ENCODE data around the gene EML3.

DNA sequence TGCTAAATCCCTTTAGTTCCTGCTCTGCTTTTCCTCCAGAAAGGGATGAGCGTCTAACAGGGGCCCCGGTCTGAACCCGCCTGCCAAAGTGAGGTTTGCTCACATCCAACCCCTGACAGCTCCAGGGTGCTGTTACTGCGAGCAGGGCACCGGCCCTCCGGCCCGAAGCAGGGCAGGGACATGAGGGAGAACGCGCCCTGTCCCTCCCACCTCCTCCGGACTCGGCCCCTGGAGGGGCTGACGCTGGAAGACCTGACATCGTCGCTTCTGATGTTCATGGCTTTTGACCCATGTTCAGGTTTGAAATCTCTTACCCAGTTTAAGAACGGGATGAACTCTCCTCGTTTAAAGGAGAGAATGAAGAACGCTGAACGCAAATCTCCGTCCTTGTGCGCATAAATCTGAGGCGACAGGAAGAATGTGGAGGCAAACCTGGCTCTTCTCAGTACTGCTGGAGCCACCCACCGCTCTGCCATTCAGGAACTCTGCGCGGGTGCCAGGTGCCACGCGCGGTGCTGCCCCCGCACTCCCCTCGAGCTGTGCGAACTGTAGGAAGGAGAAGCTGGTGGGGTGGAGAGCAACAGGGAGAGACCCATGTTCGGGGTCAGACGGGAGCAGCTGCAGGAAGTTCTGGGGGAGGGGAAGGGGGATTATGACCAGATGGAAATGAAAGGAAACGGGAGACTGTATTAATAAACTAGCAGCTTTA lies 38.1 kb downstream of the EML3 start:
- TF ChIP-seq, protein P1, sequence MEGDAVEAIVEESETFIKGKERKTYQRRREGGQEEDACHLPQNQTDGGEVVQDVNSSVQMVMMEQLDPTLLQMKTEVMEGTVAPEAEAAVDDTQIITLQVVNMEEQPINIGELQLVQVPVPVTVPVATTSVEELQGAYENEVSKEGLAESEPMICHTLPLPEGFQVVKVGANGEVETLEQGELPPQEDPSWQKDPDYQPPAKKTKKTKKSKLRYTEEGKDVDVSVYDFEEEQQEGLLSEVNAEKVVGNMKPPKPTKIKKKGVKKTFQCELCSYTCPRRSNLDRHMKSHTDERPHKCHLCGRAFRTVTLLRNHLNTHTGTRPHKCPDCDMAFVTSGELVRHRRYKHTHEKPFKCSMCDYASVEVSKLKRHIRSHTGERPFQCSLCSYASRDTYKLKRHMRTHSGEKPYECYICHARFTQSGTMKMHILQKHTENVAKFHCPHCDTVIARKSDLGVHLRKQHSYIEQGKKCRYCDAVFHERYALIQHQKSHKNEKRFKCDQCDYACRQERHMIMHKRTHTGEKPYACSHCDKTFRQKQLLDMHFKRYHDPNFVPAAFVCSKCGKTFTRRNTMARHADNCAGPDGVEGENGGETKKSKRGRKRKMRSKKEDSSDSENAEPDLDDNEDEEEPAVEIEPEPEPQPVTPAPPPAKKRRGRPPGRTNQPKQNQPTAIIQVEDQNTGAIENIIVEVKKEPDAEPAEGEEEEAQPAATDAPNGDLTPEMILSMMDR (IDR thresholded peaks at IDR 0.05), result no peak
- no peak for TF ChIP-seq POLR2A (IDR thresholded peaks at IDR 0.05)
